ENCODE results near the gene IL17D. TPM values are rescaled to one million over a fixed set of nuclear protein-coding genes. Genes with fewer than 3 reads are reported as not detected.

IL17D gene
- polyA plus RNA-seq, 1 donor = 34.0 TPM

DNA sequence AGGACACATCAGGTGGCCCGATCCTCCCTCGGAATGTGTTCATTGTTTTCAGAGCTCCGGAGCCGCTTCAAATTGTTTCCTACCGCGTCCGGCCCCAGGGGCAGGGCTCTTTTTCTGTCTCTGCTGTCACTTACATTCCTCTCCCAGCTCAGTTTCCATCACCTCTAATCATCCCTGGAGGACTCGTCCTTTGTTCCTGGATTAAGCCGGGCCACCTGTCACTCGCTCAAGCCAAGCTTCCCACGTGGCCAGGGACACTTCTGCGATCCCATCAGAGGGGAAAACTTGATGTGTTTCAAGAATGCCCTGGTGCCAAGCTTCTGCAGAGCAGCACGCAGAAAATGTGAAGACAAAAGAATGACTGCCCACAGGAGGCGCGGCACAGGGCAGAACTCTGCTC is 13.5 kb downstream of the IL17D start:
- H3K27me3 ChIP-seq (ENCODE audit: control insufficient read depth, insufficient read depth, low read length) = peaks cover 29% of the 10 kb centered on the region
- no peaks in the 10 kb centered on the region for H3K36me3 ChIP-seq (ENCODE audit: control insufficient read depth, insufficient read depth, low read length)
- WGBS (ENCODE audit: insufficient coverage, low lambda C conversion rate) = no CpG with 5 or more reads among the region's 15 CpGs
- peaks cover 4% of the 10 kb centered on the region for H3K9me3 ChIP-seq (ENCODE audit: control insufficient read depth, low read depth, low read length)
- no peak overlapping the region for H3K4me3 ChIP-seq (ENCODE audit: low read length)
- H3K4me1 ChIP-seq (ENCODE audit: control insufficient read depth, insufficient read depth, low read length) = no peaks in the 10 kb centered on the region
- DNase-seq = no peak
- H3K27ac ChIP-seq (ENCODE audit: low read length) = no peak overlapping the region

GRCh38 chr13:20717581-20718542 is 14.4 kb downstream of the IL17D start:
- 80% methylated on average over 1 of the region's 44 CpGs for WGBS (ENCODE audit: insufficient coverage, low lambda C conversion rate)
- Histone ChIP-seq H3K27ac (ENCODE audit: low read length) (no peak overlapping the region), H3K4me1 (ENCODE audit: control insufficient read depth, insufficient read depth, low read length) (no peaks in the 10 kb centered on the region), H3K9me3 (ENCODE audit: control insufficient read depth, low read depth, low read length) (peaks cover 4% of the 10 kb centered on the region), H3K27me3 (ENCODE audit: control insufficient read depth, insufficient read depth, low read length) (peaks cover 35% of the 10 kb centered on the region), H3K4me3 (ENCODE audit: low read length) (no peak overlapping the region), H3K36me3 (ENCODE audit: control insufficient read depth, insufficient read depth, low read length) (no peaks in the 10 kb centered on the region)
- DNase-seq = no peak

GRCh38 chr13:20718958-20719566 is 15.6 kb downstream of the IL17D start:
- H3K4me1 ChIP-seq (ENCODE audit: control insufficient read depth, insufficient read depth, low read length) = no peaks in the 10 kb centered on the region
- H3K27ac ChIP-seq (ENCODE audit: low read length) = no peak overlapping the region
- DNase-seq = no peak
- H3K27me3 ChIP-seq (ENCODE audit: control insufficient read depth, insufficient read depth, low read length) = peaks cover 32% of the 10 kb centered on the region
- H3K9me3 ChIP-seq (ENCODE audit: control insufficient read depth, low read depth, low read length) = peaks cover 4% of the 10 kb centered on the region
- no peaks in the 10 kb centered on the region for H3K36me3 ChIP-seq (ENCODE audit: control insufficient read depth, insufficient read depth, low read length)
- WGBS (ENCODE audit: insufficient coverage, low lambda C conversion rate) = 100% methylated on average over 1 of the region's 12 CpGs
- no peak overlapping the region for H3K4me3 ChIP-seq (ENCODE audit: low read length)

DNA sequence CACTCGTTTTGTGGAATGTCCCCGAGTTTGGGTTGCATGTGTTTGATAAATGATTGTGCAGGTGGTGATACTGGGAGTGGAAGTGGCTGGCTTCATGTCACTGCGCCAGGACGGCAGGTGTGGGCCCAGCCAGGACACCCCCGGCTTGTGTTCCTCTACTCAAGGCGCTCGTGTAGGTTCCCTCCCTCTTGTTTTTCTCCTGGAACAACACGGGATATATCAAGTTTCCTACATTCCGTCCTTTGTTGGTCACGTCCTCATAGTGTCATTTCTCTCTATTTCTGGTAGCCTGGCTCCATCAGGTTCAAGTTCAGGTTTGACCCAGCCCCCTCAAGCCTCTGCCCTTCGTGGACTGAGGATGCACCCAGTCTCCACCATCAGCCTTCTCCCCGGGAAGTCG is 16.3 kb downstream of the IL17D start:
- Histone ChIP-seq H3K27me3 (ENCODE audit: control insufficient read depth, insufficient read depth, low read length) (peaks cover 27% of the 10 kb centered on the region), H3K4me1 (ENCODE audit: control insufficient read depth, insufficient read depth, low read length) (no peaks in the 10 kb centered on the region), H3K27ac (ENCODE audit: low read length) (no peak overlapping the region), H3K36me3 (ENCODE audit: control insufficient read depth, insufficient read depth, low read length) (no peaks in the 10 kb centered on the region), H3K4me3 (ENCODE audit: low read length) (no peak overlapping the region), H3K9me3 (ENCODE audit: control insufficient read depth, low read depth, low read length) (peaks cover 4% of the 10 kb centered on the region)
- DNase-seq = no peak
- WGBS (ENCODE audit: insufficient coverage, low lambda C conversion rate) = 70% methylated on average over 3 of the region's 13 CpGs

GRCh38 chr13:20720499-20720898 is 17.0 kb downstream of the IL17D start:
- no peak for DNase-seq
- Histone ChIP-seq H3K36me3 (ENCODE audit: control insufficient read depth, insufficient read depth, low read length) (no peaks in the 10 kb centered on the region), H3K27me3 (ENCODE audit: control insufficient read depth, insufficient read depth, low read length) (peaks cover 27% of the 10 kb centered on the region), H3K27ac (ENCODE audit: low read length) (no peak overlapping the region), H3K4me1 (ENCODE audit: control insufficient read depth, insufficient read depth, low read length) (no peaks in the 10 kb centered on the region), H3K4me3 (ENCODE audit: low read length) (no peak overlapping the region), H3K9me3 (ENCODE audit: control insufficient read depth, low read depth, low read length) (peaks cover 4% of the 10 kb centered on the region)
- WGBS (ENCODE audit: insufficient coverage, low lambda C conversion rate) = no CpG with 5 or more reads among the region's 11 CpGs

- H3K9me3 ChIP-seq (ENCODE audit: control insufficient read depth, low read depth, low read length) = peaks cover 4% of the 10 kb centered on the region
- no peak for DNase-seq
- no peak overlapping the region for H3K27ac ChIP-seq (ENCODE audit: low read length)
- H3K27me3 ChIP-seq (ENCODE audit: control insufficient read depth, insufficient read depth, low read length) = peaks cover 27% of the 10 kb centered on the region
- no CpG with 5 or more reads among the region's 16 CpGs for WGBS (ENCODE audit: insufficient coverage, low lambda C conversion rate)
- H3K4me3 ChIP-seq (ENCODE audit: low read length) = no peak overlapping the region
- no peaks in the 10 kb centered on the region for H3K4me1 ChIP-seq (ENCODE audit: control insufficient read depth, insufficient read depth, low read length)
- H3K36me3 ChIP-seq (ENCODE audit: control insufficient read depth, insufficient read depth, low read length) = no peaks in the 10 kb centered on the region
These were observed 17.6 kb downstream of the IL17D start for GRCh38 chr13:20721058-20721453.

GRCh38 chr13:20721454-20722357 is 18.2 kb downstream of the IL17D start:
- H3K36me3 ChIP-seq (ENCODE audit: control insufficient read depth, insufficient read depth, low read length) = no peaks in the 10 kb centered on the region
- H3K9me3 ChIP-seq (ENCODE audit: control insufficient read depth, low read depth, low read length) = peaks cover 4% of the 10 kb centered on the region
- peaks cover 27% of the 10 kb centered on the region for H3K27me3 ChIP-seq (ENCODE audit: control insufficient read depth, insufficient read depth, low read length)
- no CpG with 5 or more reads among the region's 81 CpGs for WGBS (ENCODE audit: insufficient coverage, low lambda C conversion rate)
- H3K4me1 ChIP-seq (ENCODE audit: control insufficient read depth, insufficient read depth, low read length) = no peaks in the 10 kb centered on the region
- DNase-seq = peak; percentile 21 to 46
- H3K4me3 ChIP-seq (ENCODE audit: low read length) = peak overlapping the region; percentile 26
- no peak overlapping the region for H3K27ac ChIP-seq (ENCODE audit: low read length)

DNA sequence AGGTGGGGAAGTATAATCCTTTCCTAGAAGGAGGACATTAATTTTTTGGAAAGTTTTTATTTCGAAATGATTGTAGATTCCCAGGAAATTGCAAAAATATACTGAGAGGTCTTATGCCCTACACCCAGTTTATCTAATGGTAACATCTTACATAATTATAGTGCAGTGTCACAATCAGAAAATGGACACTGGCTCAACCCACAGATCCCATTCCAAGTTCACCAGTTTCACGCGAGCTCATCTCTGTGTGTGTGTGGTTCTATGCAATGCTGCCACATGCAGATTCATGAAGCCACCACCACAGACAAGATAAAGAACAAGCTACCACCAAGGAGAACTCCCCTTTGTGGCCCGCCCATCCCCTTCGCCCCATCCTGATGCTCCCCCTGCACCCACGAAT is 24.4 kb downstream of the IL17D start:
- H3K4me1 ChIP-seq (ENCODE audit: control insufficient read depth, insufficient read depth, low read length) = no peaks in the 10 kb centered on the region
- H3K27me3 ChIP-seq (ENCODE audit: control insufficient read depth, insufficient read depth, low read length) = peaks cover 2% of the 10 kb centered on the region
- H3K36me3 ChIP-seq (ENCODE audit: control insufficient read depth, insufficient read depth, low read length) = peaks cover 3% of the 10 kb centered on the region
- H3K4me3 ChIP-seq (ENCODE audit: low read length) = no peak overlapping the region
- 0% methylated on average over 1 of the region's 6 CpGs for WGBS (ENCODE audit: insufficient coverage, low lambda C conversion rate)
- H3K27ac ChIP-seq (ENCODE audit: low read length) = no peak overlapping the region
- no peak for DNase-seq
- no peaks in the 10 kb centered on the region for H3K9me3 ChIP-seq (ENCODE audit: control insufficient read depth, low read depth, low read length)

DNA sequence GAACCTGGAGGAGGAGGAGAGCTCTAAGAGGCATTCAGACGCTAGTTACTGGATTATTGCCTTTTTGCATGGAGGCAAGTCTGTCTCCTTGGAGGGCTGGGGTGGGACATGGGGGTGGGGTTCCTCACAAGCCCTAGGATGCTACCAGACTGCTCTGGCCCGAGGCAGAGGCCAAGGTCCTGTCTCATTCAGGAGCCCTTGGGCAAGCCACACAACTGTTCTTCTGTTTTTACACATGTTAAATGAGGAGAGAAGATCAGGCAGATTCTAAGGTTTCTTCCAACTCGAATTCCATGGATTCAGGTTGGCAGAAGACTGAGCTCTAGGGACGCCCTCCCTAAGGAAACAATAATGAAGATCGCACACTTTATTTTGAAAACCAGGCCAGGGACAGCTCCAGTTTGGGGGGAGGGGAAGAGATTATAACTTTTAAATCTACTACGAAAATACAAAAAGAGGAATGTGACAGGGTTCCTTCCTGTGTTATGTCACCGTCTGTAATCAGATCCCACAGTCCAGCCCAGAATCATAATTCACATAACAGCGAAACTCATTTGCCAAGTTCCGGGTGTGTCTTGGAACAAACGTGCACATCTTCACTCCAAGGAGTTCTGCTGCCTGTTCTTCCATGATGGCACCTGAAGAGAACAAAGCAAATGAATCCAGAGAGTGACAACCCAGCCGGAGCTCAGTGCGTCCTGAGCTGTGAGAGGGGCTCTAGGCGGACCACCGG is 25.2 kb downstream of the IL17D start:
- no peak for DNase-seq
- Histone ChIP-seq H3K36me3 (ENCODE audit: control insufficient read depth, insufficient read depth, low read length) (peaks cover 3% of the 10 kb centered on the region), H3K4me3 (ENCODE audit: low read length) (no peak overlapping the region), H3K27me3 (ENCODE audit: control insufficient read depth, insufficient read depth, low read length) (no peaks in the 10 kb centered on the region), H3K27ac (ENCODE audit: low read length) (no peak overlapping the region), H3K9me3 (ENCODE audit: control insufficient read depth, low read depth, low read length) (no peaks in the 10 kb centered on the region), H3K4me1 (ENCODE audit: control insufficient read depth, insufficient read depth, low read length) (no peaks in the 10 kb centered on the region)
- WGBS (ENCODE audit: insufficient coverage, low lambda C conversion rate) = 100% methylated on average over 4 of the region's 14 CpGs

Data from large intestine (tissue), 3 donors.